ENCODE data around the gene FBXO3.
A peak's percentile ranks its signal among the peaks of the same experiment; 100 is the strongest.
"Not testable (repeated sequence)": the region's sequence is repeated elsewhere in the genome, so short reads cannot be mapped to it uniquely, and the experiment has no call there.

The FBXO3 gene

GRCh38 chr11:33770236-33770635, 4.1 kb downstream of the FBXO3 start:
- no peak for DNase-seq

DNA sequence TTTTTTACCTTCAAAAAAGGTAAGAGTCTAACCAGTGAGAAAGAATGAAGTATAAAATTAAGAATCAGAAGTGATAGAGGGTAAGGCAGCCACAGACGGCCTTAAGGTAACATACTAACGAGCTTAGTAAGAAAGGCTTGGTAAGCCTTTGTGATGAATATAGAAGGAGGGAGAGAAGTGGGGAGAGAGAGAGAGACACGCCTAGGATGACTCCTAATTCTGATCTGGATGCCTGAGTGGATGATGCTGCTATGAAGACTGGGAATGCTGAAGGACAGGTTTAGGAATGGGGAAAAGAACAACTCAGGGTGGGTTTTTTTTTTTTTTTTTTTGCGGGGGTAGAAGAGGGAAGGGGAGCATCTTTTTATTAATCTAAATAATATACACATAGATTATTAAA, 4.8 kb downstream of the FBXO3 start:
- DNase-seq, result no peak

DNA sequence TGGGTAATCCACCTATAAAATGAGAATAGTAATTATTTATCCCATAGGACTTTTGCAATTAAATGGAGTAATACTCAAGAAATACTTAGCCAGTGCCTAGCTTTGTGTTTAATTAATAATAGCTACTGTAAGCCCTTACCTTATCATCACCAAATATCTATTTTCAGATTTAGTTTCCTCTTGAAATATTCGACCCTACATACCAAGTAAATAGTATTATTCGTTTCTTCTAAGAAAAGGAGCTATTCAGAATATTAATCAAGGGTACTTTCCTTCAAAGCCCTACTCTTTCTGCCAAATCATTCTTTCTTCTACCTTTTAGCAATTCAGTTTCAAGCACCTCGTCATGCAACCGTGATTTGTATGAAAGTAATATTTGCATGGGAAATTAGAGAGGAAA, 6.7 kb downstream of the FBXO3 start:
- DNase-seq, result no peak

- DNase-seq, result no peak
These were observed 8.2 kb downstream of the FBXO3 start for GRCh38 chr11:33766085-33766484.

DNA sequence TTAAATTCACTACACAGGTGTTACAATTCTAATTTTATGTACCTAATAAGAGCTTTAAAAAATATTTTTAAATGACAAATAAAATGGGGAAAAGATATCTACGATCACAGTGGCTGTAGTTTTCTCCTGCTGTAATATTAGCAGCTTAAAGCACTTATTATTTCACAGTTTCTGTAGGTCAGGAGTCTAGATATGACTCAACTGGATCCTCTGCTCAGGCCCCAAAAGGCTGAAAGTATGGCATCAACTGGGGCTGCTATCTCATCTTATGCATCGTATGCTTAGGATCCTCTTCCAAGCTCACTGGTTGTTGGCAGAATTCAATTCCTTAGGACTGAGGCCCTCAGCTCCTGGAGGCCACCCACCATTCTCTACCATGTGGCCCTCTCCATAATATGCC, 12.8 kb downstream of the FBXO3 start:
- no peak for DNase-seq

DNA sequence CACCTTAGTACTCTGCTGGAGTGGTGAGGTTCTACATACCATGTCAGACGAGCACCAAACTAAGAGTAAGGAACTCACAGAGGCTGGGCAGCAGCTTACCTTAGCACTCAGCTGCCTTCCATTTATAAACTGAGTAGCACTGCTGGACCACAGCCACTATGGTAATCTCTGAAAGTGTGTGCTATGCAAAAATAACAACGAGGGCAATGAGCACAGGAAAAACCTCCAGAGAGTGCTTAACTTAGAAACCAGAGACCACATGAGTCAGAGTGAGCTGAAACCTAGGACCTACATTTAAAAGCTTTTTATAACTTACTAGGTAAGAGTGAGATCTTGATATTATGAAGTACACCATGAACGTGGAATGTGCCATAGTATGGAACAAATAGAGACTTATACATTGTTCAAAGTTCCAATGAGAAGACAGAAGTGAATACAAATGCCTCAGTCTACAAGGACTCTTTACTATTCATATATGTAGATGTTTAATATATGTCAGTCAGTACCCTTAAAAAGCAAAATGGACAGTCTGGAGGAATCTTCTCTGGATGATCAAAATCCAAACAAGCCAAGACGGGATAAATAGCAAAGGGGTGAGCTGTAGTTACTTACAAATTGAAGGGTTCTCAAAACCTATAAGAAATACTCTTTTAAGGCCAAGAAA, 20.9 kb downstream of the FBXO3 start:
- DNase-seq, result peak; percentile 72

- DNase-seq, result no peak
These were observed 22.4 kb downstream of the FBXO3 start for GRCh38 chr11:33751878-33752277.

DNA sequence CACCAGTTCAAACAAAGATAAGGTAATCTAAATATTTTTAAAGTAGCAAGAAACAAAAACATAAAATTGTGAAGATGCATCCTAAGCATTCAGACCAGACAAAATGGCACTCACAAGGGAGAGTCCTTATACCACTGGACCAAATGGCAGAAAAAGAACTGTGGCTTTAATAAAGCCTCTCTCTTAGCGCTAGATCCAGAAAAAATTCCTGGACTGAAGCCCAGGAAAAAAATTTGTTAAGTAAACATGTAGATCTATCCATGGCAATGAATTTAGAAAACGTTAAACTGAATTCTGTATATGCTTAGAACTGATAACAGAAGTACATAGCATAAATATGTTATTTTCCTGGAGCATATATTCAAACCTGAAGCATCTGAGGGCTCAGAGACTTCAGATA, 26.3 kb downstream of the FBXO3 start:
- peak; percentile 63 for DNase-seq

GRCh38 chr11:33743291-33743690, 31.0 kb downstream of the FBXO3 start:
- no peak for DNase-seq

- DNase-seq, result peak; percentile 25
These were observed 32.0 kb downstream of the FBXO3 start for GRCh38 chr11:33742249-33742851.

GRCh38 chr11:33741806-33742205, 32.5 kb downstream of the FBXO3 start:
- no peak for DNase-seq

- DNase-seq, result peak; percentile 47
These were observed 36.9 kb downstream of the FBXO3 start for GRCh38 chr11:33737362-33737821.

GRCh38 chr11:33736148-33736812, 38.0 kb downstream of the FBXO3 start, which contains the start of gene CD59:
Gene CD59, minus strand, starts transcription at chr11:33736423. Its CDS starts 13,978 bp downstream, at chr11:33722445.
- peak; percentile 91 for DNase-seq

DNA sequence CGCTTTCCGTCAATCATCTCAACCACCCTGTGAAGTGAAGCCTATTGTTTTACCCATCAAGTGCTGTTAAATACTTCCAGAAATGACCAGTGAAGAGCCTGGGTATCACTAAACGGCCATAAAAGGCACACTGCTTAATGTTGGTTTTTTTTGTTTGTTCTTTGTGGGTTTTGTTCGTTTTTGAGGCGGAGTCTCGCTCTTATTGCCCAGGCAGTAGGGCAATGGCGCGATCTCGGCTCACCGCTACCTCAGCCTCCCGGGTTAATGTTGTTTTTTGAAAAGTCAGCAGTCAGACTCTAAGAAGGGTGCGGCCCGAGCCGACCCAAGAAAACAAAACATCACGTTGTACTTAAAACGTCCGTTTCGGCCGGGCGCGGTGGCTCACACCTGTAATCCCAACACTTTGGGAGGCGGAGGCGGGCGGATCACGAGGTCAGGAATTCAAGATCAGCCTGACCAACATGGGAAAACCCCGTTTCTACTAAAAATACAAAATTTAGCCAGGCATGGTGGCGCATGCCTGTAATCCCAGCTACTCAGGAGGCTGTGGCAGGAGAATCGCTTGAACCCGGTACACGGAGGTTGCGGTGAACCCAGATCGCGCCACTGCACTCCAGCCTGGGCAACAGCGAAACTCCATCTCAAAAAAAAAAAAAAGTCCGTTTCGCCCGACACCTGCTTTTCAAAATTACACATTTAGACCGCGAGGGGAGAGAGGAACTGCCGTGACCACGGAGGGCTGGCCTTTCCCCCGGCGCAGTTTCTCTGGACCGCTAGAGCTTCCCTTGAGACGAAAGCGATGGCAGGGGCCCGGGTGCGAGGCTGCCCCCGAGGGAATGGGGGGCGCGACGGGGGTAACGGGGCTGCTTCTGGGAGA, 38.8 kb downstream of the FBXO3 start:
- peak; percentile 31 for DNase-seq

DNA sequence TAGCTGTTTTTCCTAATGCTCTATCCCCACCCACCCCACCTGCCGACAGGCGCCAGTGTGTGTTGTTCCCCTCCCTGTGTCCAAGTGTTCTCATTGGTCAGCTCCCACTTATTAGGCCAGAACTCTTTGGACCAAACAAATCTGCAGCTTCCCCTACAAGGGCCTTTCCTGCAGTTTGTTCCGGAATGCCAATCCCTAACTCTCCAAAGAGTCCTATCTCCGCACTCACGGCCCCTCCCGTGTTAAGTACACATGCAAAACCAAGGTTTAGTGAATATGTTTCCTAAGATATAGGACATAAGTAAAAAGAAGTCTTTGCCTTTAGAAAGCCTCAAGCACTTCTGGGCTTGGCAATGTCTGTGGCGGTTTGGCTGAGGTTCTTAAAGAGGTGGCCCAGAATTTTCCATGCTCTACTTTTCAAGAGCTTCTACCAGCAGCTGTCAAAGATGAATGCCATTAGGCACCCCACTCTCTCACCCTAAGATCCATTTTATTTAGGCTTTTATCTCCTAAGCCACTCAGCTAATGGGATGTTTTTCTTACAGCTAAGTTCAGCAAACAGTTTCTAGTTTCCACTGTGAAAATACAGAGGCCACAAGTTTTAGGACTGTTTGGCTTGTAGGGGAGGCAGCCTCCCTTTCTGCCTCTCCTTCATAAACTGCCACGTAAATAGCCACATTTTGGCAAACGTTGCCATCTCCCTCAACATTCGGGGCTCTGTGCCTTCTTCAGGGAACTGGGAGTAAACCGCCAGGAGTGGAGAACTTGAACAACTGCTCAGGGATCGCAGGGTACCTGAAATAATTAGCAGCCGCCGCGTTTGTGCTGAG, 39.7 kb downstream of the FBXO3 start:
- DNase-seq, result peak; percentile 23

- DNase-seq, result no peak
These were observed 40.3 kb downstream of the FBXO3 start for GRCh38 chr11:33733980-33734379.

DNA sequence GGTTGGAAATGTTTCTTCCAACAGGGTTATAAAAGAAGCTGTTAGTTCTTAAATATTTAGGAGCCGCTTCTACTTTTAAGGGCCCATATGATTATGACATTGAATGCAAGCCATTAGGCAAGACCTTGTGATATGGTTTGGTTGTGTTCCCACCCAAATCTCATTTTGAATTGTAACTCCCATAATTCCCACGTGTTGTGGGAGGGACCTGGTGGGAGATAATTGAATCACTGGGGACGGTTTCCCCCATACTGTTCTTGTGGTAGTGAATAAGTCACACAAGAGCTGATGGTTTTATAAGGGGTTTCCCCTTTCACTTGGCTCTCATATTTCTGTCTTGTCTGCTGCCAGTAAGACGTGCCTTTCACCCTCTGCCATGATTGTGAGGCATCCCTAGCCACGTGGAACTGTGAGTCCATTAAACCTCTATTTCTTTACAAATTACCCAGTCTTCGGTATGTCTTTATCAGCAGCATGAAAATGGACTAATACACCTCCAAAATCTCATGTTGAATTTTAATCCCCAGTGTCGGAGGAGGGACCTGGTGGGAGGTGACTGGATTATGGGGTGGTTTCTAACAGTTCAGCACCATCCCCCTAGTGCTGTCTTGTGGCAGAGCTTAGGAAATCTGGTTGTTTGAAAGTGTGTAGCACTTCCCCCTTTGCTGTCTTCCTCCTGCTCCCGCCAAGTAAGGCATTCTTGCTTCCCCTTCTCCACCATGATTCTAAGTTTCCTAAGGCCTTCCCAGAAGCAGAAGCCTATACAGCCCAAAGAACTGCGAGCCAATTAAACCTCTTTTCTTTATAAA, 42.4 kb downstream of the FBXO3 start:
- DNase-seq, result peak; percentile 27

- no peak for DNase-seq
These were observed 43.6 kb downstream of the FBXO3 start for GRCh38 chr11:33730716-33731115.

GRCh38 chr11:33729072-33729664, 45.2 kb downstream of the FBXO3 start:
- not testable (repeated sequence) for DNase-seq

GRCh38 chr11:33727539-33727938, 46.8 kb downstream of the FBXO3 start:
- not testable (repeated sequence) for DNase-seq

DNA sequence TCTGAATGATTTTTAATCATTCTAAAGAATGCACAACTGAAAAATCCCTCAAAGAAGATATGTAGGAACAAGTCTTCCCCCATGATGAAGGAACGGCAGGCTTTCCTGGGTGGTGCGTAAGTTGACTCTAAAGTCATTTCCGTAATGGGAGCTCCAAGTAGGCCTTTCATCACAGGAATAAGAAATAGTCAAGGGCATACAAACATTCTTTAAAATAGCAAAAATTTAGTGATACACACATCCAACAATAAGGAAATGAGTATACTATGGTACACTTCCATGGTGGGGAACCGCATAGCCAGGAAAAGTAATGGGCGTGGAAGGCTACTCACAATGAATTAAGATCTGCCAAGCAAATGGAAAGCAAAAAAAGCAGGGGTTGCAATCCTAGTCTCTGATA, 48.8 kb downstream of the FBXO3 start:
- no peak for DNase-seq
